OCI-LY3 (cell line): Measurements from ENCODE around the gene CRMP1.

Experiments used
- CTCF ChIP-seq: fragments of 200-600, 300-600 bp; sonication (generic); IDR thresholded peaks from 2 replicates; pipeline ENCODE4 v1.5.1; 2014; ENCODE audit warnings: antibody characterized with exemption, low read length, low read depth
- EZH2phosphoT487 ChIP-seq: fragments of 200-600 bp; shearing (Covaris generic); IDR thresholded peaks from 2 replicates; pipeline ENCODE4 v1.6.1; 2018; ENCODE audit warnings: antibody characterized with exemption, mixed run types, low read depth

GRCh38 chr4:5788144-5788543 lies 104.7 kb downstream of the CRMP1 start:
- TF ChIP-seq CTCF (no peak), EZH2phosphoT487 (no peak)
